GM23338 (cell line): ENCODE results near the gene PARP8.

Experiments
- CTCF ChIP-seq, 2 experiments: fragments of 200-600 bp in 1 of 2; sonication (generic) in 1 of 2; conservative IDR thresholded peaks; 2 replicates each; pipeline versions ENCODE4 v1.5.1 to v1.6.1; 2016 to 2017; ENCODE audit warnings: antibody characterized with exemption in 2 of 2, low read depth in 2 of 2, mild to moderate bottlenecking in 2 of 2, moderate library complexity in 1 of 2
- EZH2phosphoT487 ChIP-seq: fragments of 200-600 bp; sonication (generic); IDR thresholded peaks from one replicate; pipeline ENCODE4 v1.8.1; 2018; ENCODE audit warnings: antibody characterized with exemption; ENCODE audit not compliant: unreplicated experiment
- POLR2AphosphoS5 ChIP-seq: IDR thresholded peaks from 2 replicates; pipeline ENCODE4 v1.6.1; 2016; ENCODE audit warnings: antibody characterized with exemption, low read depth

GRCh38 chr5:50623666-50624065 is 42.8 kb upstream of the PARP8 start:
- TF ChIP-seq CTCF (conservative IDR thresholded peaks at IDR 0.05; ENCODE audit: low read depth in 2 of 2) = no peak
- no peak for TF ChIP-seq POLR2AphosphoS5
- TF ChIP-seq EZH2phosphoT487 = no peak
